ENCODE data around the gene PIGU. TPM values are rescaled to one million over a fixed set of nuclear protein-coding genes. Genes with fewer than 3 reads are reported as not detected.

The PIGU gene
- total and polyA plus RNA-seq, 7 experiments from 2014 or later: 8.6 to 34.5 (median 16.7) TPM

- Histone ChIP-seq H3K4me3 (ENCODE audit: low read length) (no peak overlapping the region), H3K9me3 (ENCODE audit: control insufficient read depth in 2 of 3, low read length in 3 of 3) (no peaks in the 10 kb centered on the region), H3K27ac (ENCODE audit: low read depth, low read length) (no peak overlapping the region), H3K4me1 (ENCODE audit: control insufficient read depth in 2 of 2, insufficient read depth in 2 of 2, low read length in 2 of 2) (no peaks in the 10 kb centered on the region), H3K27me3 (ENCODE audit: control insufficient read depth in 2 of 2, insufficient read depth in 2 of 2, low read length in 2 of 2) (no peaks in the 10 kb centered on the region), H3K36me3 (ENCODE audit: control insufficient read depth in 2 of 3, insufficient read depth in 3 of 3, low read length in 3 of 3) (peaks cover 0 to 65% (median 0%) of the 10 kb centered on the region in 3 experiments)
- no peak for DNase-seq
- H3K9me3 Mint-ChIP-seq: peaks cover 0 to 2% (median 0%) of the 10 kb centered on the region in 11 donors
- POLR2A ChIA-PET: no interaction called here
- peaks cover 0 to 11% (median 5%) of the 10 kb centered on the region in 7 donors for H3K4me1 Mint-ChIP-seq
- H3K4me3 Mint-ChIP-seq: no peak overlapping the region
- peaks cover 7 to 25% (median 15%) of the 10 kb centered on the region in 5 donors for H3K36me3 Mint-ChIP-seq
- H3K27me3 Mint-ChIP-seq: no peaks in the 10 kb centered on the region
- CTCF ChIA-PET: no interaction called here
- no peak overlapping the region for H3K27ac Mint-ChIP-seq
- intact Hi-C loops (cut with micrococcal nuclease): no loop called here
- no peak for ATAC-seq
Observed at GRCh38 chr20:34569598-34569997, 107.3 kb downstream of the PIGU start.

DNA sequence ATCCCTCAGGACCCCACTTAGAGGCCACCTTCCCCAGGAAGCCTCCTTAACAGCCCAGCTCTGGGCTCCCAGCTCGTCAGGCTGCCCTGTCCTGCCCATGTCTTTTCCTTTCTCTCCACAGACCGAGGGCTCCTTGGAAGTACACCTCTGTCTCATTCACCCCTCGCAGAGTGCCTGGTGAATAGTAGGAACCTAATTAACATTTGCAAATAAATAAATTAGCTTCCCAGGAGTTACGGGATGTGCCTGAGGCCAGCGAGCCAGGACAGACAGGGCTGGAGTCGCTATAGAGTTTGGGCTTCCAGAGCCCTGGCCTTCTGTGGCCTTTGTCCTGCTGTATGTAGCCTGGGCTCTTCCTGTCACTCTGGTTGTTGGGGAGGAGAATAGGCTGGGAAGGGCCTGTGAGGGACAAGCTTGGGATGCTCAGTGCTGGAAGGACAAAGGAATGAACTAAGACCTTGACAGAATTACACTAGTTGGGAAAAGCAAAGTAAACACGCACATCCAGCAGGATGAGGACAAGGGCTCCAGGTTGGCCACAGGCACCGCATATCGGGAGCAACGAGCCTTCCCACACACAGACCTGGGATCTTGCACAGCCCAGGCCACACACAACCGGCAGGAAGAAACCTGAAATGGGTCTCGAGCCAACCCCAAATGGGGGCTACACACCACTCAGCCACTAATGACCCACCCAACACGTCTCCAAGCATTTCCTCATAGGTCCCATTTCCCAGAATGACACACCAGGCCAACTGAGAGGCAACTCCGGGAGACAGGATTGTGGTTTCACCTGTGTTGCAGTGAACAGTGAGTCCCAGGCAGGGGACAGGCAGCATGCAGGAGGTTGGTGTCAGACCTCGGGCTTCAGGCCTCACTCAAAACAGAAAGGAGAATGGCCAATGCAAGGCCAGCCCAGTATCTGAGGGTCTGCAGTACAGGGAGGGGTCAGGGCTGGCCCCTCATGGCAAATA is 108.7 kb downstream of the PIGU start:
- H3K27ac Mint-ChIP-seq: peak overlapping the region in 1 of 9 donors; percentile 59
- no peaks in the 10 kb centered on the region for H3K27me3 Mint-ChIP-seq
- ChIA-PET POLR2A (no interaction called here), CTCF (no interaction called here)
- no peak overlapping the region for H3K4me3 Mint-ChIP-seq
- H3K36me3 Mint-ChIP-seq: peaks cover 7 to 15% (median 11%) of the 10 kb centered on the region in 5 donors
- H3K27ac ChIP-seq (ENCODE audit: low read depth, low read length): no peak overlapping the region
- H3K27me3 ChIP-seq (ENCODE audit: control insufficient read depth in 2 of 2, insufficient read depth in 2 of 2, low read length in 2 of 2): no peaks in the 10 kb centered on the region
- no peaks in the 10 kb centered on the region for H3K9me3 ChIP-seq (ENCODE audit: control insufficient read depth in 2 of 3, low read length in 3 of 3)
- no peaks in the 10 kb centered on the region for H3K4me1 ChIP-seq (ENCODE audit: control insufficient read depth in 2 of 2, insufficient read depth in 2 of 2, low read length in 2 of 2)
- intact Hi-C loops (cut with micrococcal nuclease): no loop called here
- DNase-seq (no peak), ATAC-seq (no peak)
- peaks cover 0 to 51% (median 0%) of the 10 kb centered on the region in 3 experiments for H3K36me3 ChIP-seq (ENCODE audit: control insufficient read depth in 2 of 3, insufficient read depth in 3 of 3, low read length in 3 of 3)
- H3K4me3 ChIP-seq (ENCODE audit: low read length): no peak overlapping the region
- H3K4me1 Mint-ChIP-seq: peaks cover 0 to 11% (median 5%) of the 10 kb centered on the region in 7 donors
- no peaks in the 10 kb centered on the region for H3K9me3 Mint-ChIP-seq

GRCh38 chr20:34566978-34567891 is 109.7 kb downstream of the PIGU start:
- no peak overlapping the region for H3K4me3 Mint-ChIP-seq
- Histone ChIP-seq H3K36me3 (ENCODE audit: control insufficient read depth in 2 of 3, insufficient read depth in 3 of 3, low read length in 3 of 3) (peaks cover 0 to 43% (median 0%) of the 10 kb centered on the region in 3 experiments), H3K27me3 (ENCODE audit: control insufficient read depth in 2 of 2, insufficient read depth in 2 of 2, low read length in 2 of 2) (no peaks in the 10 kb centered on the region), H3K27ac (ENCODE audit: low read depth, low read length) (no peak overlapping the region), H3K4me3 (ENCODE audit: low read length) (no peak overlapping the region), H3K4me1 (ENCODE audit: control insufficient read depth in 2 of 2, insufficient read depth in 2 of 2, low read length in 2 of 2) (no peaks in the 10 kb centered on the region), H3K9me3 (ENCODE audit: control insufficient read depth in 2 of 3, low read length in 3 of 3) (no peaks in the 10 kb centered on the region)
- intact Hi-C loops (cut with micrococcal nuclease): no loop called here
- peaks cover 8 to 14% (median 9%) of the 10 kb centered on the region in 5 donors for H3K36me3 Mint-ChIP-seq
- peak overlapping the region in 3 of 9 donors; percentile 13 to 59 (median 43) for H3K27ac Mint-ChIP-seq
- H3K4me1 Mint-ChIP-seq: peaks cover 0 to 11% (median 5%) of the 10 kb centered on the region in 7 donors
- no peak for ATAC-seq
- H3K9me3 Mint-ChIP-seq: no peaks in the 10 kb centered on the region
- H3K27me3 Mint-ChIP-seq: no peaks in the 10 kb centered on the region
- ChIA-PET CTCF (no interaction called here), POLR2A (no interaction called here)
- no peak for DNase-seq

GRCh38 chr20:34564833-34565232 is 112.1 kb downstream of the PIGU start:
- peaks cover 0 to 6% (median 0%) of the 10 kb centered on the region in 7 donors for H3K4me1 Mint-ChIP-seq
- no peak for DNase-seq
- ChIA-PET POLR2A (interaction anchor here (0.9 kb wide), 1 partner anchor 145 kb away, joined by 3 read pairs; no protein-coding TSS in a partner anchor), CTCF (no interaction called here)
- H3K4me3 ChIP-seq (ENCODE audit: low read length): no peak overlapping the region
- H3K27ac ChIP-seq (ENCODE audit: low read depth, low read length): no peak overlapping the region
- no peaks in the 10 kb centered on the region for H3K4me1 ChIP-seq (ENCODE audit: control insufficient read depth in 2 of 2, insufficient read depth in 2 of 2, low read length in 2 of 2)
- peaks cover 0 to 29% (median 0%) of the 10 kb centered on the region in 3 experiments for H3K36me3 ChIP-seq (ENCODE audit: control insufficient read depth in 2 of 3, insufficient read depth in 3 of 3, low read length in 3 of 3)
- no peak overlapping the region for H3K4me3 Mint-ChIP-seq
- peak overlapping the region in 3 of 9 donors; percentile 42 to 71 (median 44) for H3K27ac Mint-ChIP-seq
- H3K36me3 Mint-ChIP-seq: peaks cover 0 to 4% (median 3%) of the 10 kb centered on the region in 5 donors
- peaks cover 0 to 2% (median 0%) of the 10 kb centered on the region in 11 donors for H3K9me3 Mint-ChIP-seq
- no peaks in the 10 kb centered on the region for H3K27me3 Mint-ChIP-seq
- ATAC-seq: no peak
- H3K9me3 ChIP-seq (ENCODE audit: control insufficient read depth in 2 of 3, low read length in 3 of 3): no peaks in the 10 kb centered on the region
- H3K27me3 ChIP-seq (ENCODE audit: control insufficient read depth in 2 of 2, insufficient read depth in 2 of 2, low read length in 2 of 2): no peaks in the 10 kb centered on the region
- intact Hi-C loops (cut with micrococcal nuclease): no loop called here

GRCh38 chr20:34562641-34563040 is 114.3 kb downstream of the PIGU start:
- H3K4me3 ChIP-seq (ENCODE audit: low read length): no peak overlapping the region
- no peaks in the 10 kb centered on the region for H3K27me3 ChIP-seq (ENCODE audit: control insufficient read depth in 2 of 2, insufficient read depth in 2 of 2, low read length in 2 of 2)
- peak overlapping the region; percentile 42 for H3K27ac ChIP-seq (ENCODE audit: low read depth, low read length)
- intact Hi-C loops (cut with micrococcal nuclease): no loop called here
- ChIA-PET CTCF (interaction anchor here (0.5 to 2.2 kb wide), 2 partner anchors 28 to 145 kb away, joined by 3 to 6 read pairs; no protein-coding TSS in a partner anchor), POLR2A (interaction anchor here (1.1 kb wide), 1 partner anchor 46 kb away, joined by 3 read pairs; the partner anchor contains the start of gene DYNLRB1)
- H3K9me3 ChIP-seq (ENCODE audit: control insufficient read depth in 2 of 3, low read length in 3 of 3): no peaks in the 10 kb centered on the region
- peaks cover 0 to 2% (median 0%) of the 10 kb centered on the region in 11 donors for H3K9me3 Mint-ChIP-seq
- peaks cover 0 to 5% of the 10 kb centered on the region in 2 donors for H3K4me1 ChIP-seq (ENCODE audit: control insufficient read depth in 2 of 2, insufficient read depth in 2 of 2, low read length in 2 of 2)
- H3K27ac Mint-ChIP-seq: peak overlapping the region in 2 of 9 donors; percentile 56 to 81
- H3K4me3 Mint-ChIP-seq: no peak overlapping the region
- DNase-seq (no peak), ATAC-seq (no peak)
- no peaks in the 10 kb centered on the region for H3K27me3 Mint-ChIP-seq
- H3K4me1 Mint-ChIP-seq: peaks cover 3 to 13% (median 7%) of the 10 kb centered on the region in 7 donors
- peaks cover 0 to 4% (median 0%) of the 10 kb centered on the region in 5 donors for H3K36me3 Mint-ChIP-seq
- H3K36me3 ChIP-seq (ENCODE audit: control insufficient read depth in 2 of 3, insufficient read depth in 3 of 3, low read length in 3 of 3): peaks cover 0 to 13% (median 0%) of the 10 kb centered on the region in 3 experiments

DNA sequence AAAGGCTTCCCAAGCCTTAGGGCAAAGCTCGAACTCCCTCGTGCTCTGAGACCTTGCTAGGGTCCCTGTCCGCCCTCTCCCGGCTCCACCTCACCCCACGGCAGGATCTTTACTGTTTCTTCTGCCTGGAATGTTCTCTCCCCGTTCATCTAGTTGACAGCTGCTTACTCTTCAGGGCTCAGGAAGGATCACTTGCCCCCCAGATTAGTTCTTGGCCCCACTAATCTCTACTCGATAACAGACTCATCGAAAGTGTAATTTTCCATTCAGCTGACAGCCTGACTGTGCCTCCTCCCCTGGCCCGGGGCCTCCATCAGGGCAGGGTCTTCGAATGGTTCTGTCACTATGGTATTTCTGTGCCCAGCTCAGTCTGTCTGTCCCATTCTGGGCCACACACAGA is 115.2 kb downstream of the PIGU start:
- H3K4me1 Mint-ChIP-seq: peaks cover 8 to 20% (median 13%) of the 10 kb centered on the region in 7 donors
- ChIA-PET CTCF (interaction anchor here (0.6 to 2.2 kb wide), 2 partner anchors 48 to 146 kb away, joined by 3 to 6 read pairs; no protein-coding TSS in a partner anchor), POLR2A (no interaction called here)
- no peaks in the 10 kb centered on the region for H3K9me3 ChIP-seq (ENCODE audit: control insufficient read depth in 2 of 3, low read length in 3 of 3)
- H3K4me3 Mint-ChIP-seq: peak overlapping the region in 5 of 10 donors; percentile 1 to 64 (median 4)
- intact Hi-C loops (cut with micrococcal nuclease): loop anchor here in 1 of 2 donors (1.0 kb wide), 1 partner anchor 45 kb away; the partner anchor contains the start of gene DYNLRB1
- no peak overlapping the region for H3K4me3 ChIP-seq (ENCODE audit: low read length)
- DNase-seq: no peak
- H3K36me3 Mint-ChIP-seq: peaks cover 0 to 4% (median 0%) of the 10 kb centered on the region in 5 donors
- no peak for ATAC-seq
- H3K36me3 ChIP-seq (ENCODE audit: control insufficient read depth in 2 of 3, insufficient read depth in 3 of 3, low read length in 3 of 3): peaks cover 0 to 5% (median 0%) of the 10 kb centered on the region in 3 experiments
- peaks cover 4 to 8% of the 10 kb centered on the region in 2 donors for H3K4me1 ChIP-seq (ENCODE audit: control insufficient read depth in 2 of 2, insufficient read depth in 2 of 2, low read length in 2 of 2)
- no peak overlapping the region for H3K27ac ChIP-seq (ENCODE audit: low read depth, low read length)
- H3K27me3 Mint-ChIP-seq: no peaks in the 10 kb centered on the region
- H3K27ac Mint-ChIP-seq: peak overlapping the region; percentile 24 to 81 (median 77)
- H3K9me3 Mint-ChIP-seq: peaks cover 0 to 2% (median 0%) of the 10 kb centered on the region in 11 donors
- H3K27me3 ChIP-seq (ENCODE audit: control insufficient read depth in 2 of 2, insufficient read depth in 2 of 2, low read length in 2 of 2): no peaks in the 10 kb centered on the region
